ENCODE results near the gene LYZL6. TPM values are rescaled to one million over a fixed set of nuclear protein-coding genes. Genes with fewer than 3 reads are reported as not detected.
"Not testable (repeated sequence)": the region's sequence is repeated elsewhere in the genome, so short reads cannot be mapped to it uniquely, and the experiment has no call there.

The LYZL6 gene
- total RNA-seq, 3 donors from 2014 or later, result not detected

- no peak overlapping the region for H3K27ac ChIP-seq
Measured at GRCh38 chr17:35948092-35948491, 4.6 kb upstream of the LYZL6 start.

GRCh38 chr17:35947156-35947585, 3.7 kb upstream of the LYZL6 start:
- H3K27me3 ChIP-seq, result no peaks in the 10 kb centered on the region
- no peaks in the 10 kb centered on the region for H3K36me3 ChIP-seq
- intact Hi-C loops (cut with DNase I; ENCODE audit: low total_unique reads), result no loop called here
- no peaks in the 10 kb centered on the region for H3K4me1 ChIP-seq
- peak overlapping the region in 2 of 3 donors; percentile 43 to 62 for H3K4me3 ChIP-seq
- H3K27ac ChIP-seq, result no peak overlapping the region
- DNase-seq (ENCODE audit: low spot score in 2 of 2), result no peak
- TF ChIP-seq POLR2AphosphoS5 (IDR thresholded peaks at IDR 0.05), result no peak
- TF ChIP-seq, protein P1, sequence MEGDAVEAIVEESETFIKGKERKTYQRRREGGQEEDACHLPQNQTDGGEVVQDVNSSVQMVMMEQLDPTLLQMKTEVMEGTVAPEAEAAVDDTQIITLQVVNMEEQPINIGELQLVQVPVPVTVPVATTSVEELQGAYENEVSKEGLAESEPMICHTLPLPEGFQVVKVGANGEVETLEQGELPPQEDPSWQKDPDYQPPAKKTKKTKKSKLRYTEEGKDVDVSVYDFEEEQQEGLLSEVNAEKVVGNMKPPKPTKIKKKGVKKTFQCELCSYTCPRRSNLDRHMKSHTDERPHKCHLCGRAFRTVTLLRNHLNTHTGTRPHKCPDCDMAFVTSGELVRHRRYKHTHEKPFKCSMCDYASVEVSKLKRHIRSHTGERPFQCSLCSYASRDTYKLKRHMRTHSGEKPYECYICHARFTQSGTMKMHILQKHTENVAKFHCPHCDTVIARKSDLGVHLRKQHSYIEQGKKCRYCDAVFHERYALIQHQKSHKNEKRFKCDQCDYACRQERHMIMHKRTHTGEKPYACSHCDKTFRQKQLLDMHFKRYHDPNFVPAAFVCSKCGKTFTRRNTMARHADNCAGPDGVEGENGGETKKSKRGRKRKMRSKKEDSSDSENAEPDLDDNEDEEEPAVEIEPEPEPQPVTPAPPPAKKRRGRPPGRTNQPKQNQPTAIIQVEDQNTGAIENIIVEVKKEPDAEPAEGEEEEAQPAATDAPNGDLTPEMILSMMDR (IDR thresholded peaks at IDR 0.05), result peak in 2 of 3 donors; percentile 49 to 61
- H3K9me3 ChIP-seq, result no peaks in the 10 kb centered on the region

More at GRCh38 chr17:35948092-35948491, 4.6 kb upstream of the LYZL6 start:
- H3K9me3 ChIP-seq, result no peaks in the 10 kb centered on the region
- H3K27me3 ChIP-seq, result no peaks in the 10 kb centered on the region
- no peak for DNase-seq (ENCODE audit: low spot score in 2 of 2)
- H3K36me3 ChIP-seq, result no peaks in the 10 kb centered on the region
- H3K4me3 ChIP-seq, result no peak overlapping the region
- no peaks in the 10 kb centered on the region for H3K4me1 ChIP-seq
- no peak for TF ChIP-seq POLR2A (IDR thresholded peaks at IDR 0.05)
- intact Hi-C loops (cut with DNase I; ENCODE audit: low total_unique reads), result no loop called here

DNA sequence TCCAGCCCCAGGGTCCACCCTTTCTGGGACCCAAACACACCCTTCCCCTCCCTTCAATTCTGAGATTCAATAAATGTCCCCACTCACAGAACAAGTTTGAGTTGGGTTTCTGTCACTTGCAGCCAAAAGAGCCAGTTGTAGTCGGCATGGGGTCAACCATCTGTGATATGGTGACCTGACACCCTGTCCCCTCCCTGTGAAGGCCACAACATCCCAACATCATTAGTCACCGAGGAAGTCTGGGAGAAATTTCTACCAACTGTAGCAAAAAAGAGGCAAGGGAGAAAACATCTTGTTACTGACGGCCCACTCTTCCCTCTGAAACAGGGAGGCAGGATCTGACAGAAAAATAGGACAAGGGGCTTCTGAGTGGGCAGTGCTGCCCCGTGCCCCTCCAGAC, 638 bp upstream of the LYZL6 start:
- intact Hi-C loops (cut with DNase I; ENCODE audit: low total_unique reads), result no loop called here
- H3K27me3 ChIP-seq, result no peaks in the 10 kb centered on the region
- H3K4me1 ChIP-seq, result no peaks in the 10 kb centered on the region
- no peak for DNase-seq (ENCODE audit: low spot score in 2 of 2)
- H3K36me3 ChIP-seq, result no peaks in the 10 kb centered on the region
- H3K9me3 ChIP-seq, result no peaks in the 10 kb centered on the region
- no peak overlapping the region for H3K4me3 ChIP-seq
- H3K27ac ChIP-seq, result no peak overlapping the region
- TF ChIP-seq POLR2A (IDR thresholded peaks at IDR 0.05), result no peak
- no peak for TF ChIP-seq POLR2AphosphoS5 (IDR thresholded peaks at IDR 0.05)
- TF ChIP-seq, protein P1 (IDR thresholded peaks at IDR 0.05), result no peak

DNA sequence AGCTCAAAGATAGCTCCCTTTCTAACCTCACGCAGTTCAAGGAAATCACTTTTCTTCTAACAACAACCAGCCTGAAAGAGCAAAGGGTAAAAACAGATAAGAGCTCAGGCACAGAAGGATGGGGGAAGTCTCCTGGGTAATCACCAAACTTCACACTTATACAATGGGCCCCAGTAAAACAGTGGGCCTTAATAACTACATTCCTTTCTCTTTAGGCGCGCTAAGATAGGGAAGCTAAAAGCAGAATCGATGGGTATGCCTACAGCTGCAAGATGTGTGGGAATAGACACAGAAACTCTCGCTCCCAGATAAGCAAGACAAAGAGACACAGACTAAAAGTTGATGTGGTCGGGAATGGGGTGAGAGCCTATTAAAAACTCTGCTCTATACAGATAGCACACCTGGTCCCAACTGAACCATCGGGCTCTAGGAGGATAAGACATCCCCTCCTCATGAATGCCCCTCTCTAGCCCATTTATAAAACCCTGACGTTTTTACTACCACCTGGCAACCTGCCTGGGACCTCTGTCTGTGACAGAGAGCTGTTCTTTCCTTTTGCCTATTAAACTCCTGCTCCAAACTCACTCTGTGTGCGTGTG, 826 bp downstream of the LYZL6 start:
- no peaks in the 10 kb centered on the region for H3K4me1 ChIP-seq
- no peak overlapping the region for H3K27ac ChIP-seq
- no peak for TF ChIP-seq POLR2AphosphoS5 (IDR thresholded peaks at IDR 0.05)
- TF ChIP-seq POLR2A (IDR thresholded peaks at IDR 0.05), result no peak
- TF ChIP-seq, protein P1 (IDR thresholded peaks at IDR 0.05), result no peak
- no peak overlapping the region for H3K4me3 ChIP-seq
- H3K36me3 ChIP-seq, result no peaks in the 10 kb centered on the region
- no peaks in the 10 kb centered on the region for H3K27me3 ChIP-seq
- intact Hi-C loops (cut with DNase I; ENCODE audit: low total_unique reads), result no loop called here
- H3K9me3 ChIP-seq, result no peaks in the 10 kb centered on the region
- no peak for DNase-seq (ENCODE audit: low spot score in 2 of 2)

DNA sequence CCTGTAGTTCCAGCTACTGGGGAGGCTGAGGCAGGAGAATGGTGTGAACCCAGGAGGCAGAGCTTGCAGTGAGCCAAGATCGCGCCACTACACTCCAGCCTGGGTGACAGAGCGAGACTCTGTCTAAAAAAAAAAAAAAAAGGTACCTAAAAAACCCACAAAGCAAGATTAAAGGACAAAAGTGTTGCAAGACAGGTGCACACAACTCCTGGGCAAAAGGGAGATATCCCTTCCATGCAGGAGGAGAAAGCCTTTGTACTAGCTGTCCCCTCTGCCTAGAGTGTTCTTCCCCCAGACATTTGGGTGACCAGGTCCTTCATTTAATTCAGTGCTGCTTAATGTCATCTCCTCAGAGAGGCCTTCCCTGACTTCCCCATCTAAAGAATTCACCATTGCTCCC, 5.0 kb downstream of the LYZL6 start:
- intact Hi-C loops (cut with DNase I; ENCODE audit: low total_unique reads); DNase-seq (ENCODE audit: low spot score in 2 of 2); H3K27ac ChIP-seq; H3K9me3 ChIP-seq; H3K4me3 ChIP-seq; H3K27me3 ChIP-seq; H3K4me1 ChIP-seq; H3K36me3 ChIP-seq: not testable (repeated sequence)

DNA sequence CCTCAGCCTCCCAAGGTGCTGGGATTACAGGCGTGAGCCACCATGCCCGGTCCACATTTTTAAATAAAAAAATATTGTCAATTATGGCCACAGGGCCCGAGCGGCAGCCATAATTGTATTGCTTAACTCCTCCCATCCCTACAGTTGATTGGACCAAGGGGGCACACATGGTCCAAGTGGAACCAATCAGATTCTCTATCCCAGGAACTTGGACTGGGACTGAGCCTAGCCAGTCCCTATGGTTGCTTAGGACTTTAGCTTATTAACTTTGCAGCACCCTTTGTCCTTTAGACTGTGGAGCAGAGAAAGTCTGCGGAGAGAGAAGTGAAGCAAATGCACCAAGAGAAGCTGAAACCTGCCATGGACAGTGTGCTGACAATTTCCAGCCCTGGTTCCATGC, 7.5 kb downstream of the LYZL6 start:
- no peak for DNase-seq (ENCODE audit: low spot score in 2 of 2)
- Histone ChIP-seq H3K9me3 (no peaks in the 10 kb centered on the region), H3K27me3 (no peaks in the 10 kb centered on the region), H3K36me3 (no peaks in the 10 kb centered on the region), H3K27ac (no peak overlapping the region), H3K4me3 (no peak overlapping the region), H3K4me1 (no peaks in the 10 kb centered on the region)
- TF ChIP-seq, protein P1 (IDR thresholded peaks at IDR 0.05), result no peak
- TF ChIP-seq POLR2A (IDR thresholded peaks at IDR 0.05), result no peak
- no peak for TF ChIP-seq POLR2AphosphoS5 (IDR thresholded peaks at IDR 0.05)
- intact Hi-C loops (cut with DNase I; ENCODE audit: low total_unique reads), result no loop called here
